WTC11 (cell line): ENCODE measurements around the gene ZNF177. TPM values are rescaled to one million over a fixed set of nuclear protein-coding genes. Genes with fewer than 3 reads are reported as not detected.
A peak's percentile ranks its signal among the peaks of the same experiment; 100 is the strongest.

Experiments
- ATAC-seq: fragments of 200-7000 bp; cut with Tn5 transposase; 2 replicates; pipeline ENCODE4 v1.10.0; 2021; ENCODE audit warnings: mild to moderate bottlenecking, moderate library complexity
- CTCF ChIA-PET: fragments of 300-600 bp; sonication (Branson Sonifier 250); formaldehyde crosslinking; loops from one replicate; lab custom pipeline; 2021; ENCODE audit warnings: antibody characterized with exemption; lab: Charles Lee
- POLR2A ChIA-PET: fragments of 350-600 bp; sonication (Branson Sonifier 250); formaldehyde crosslinking; loops from one replicate; lab custom pipeline; 2021; ENCODE audit warnings: antibody characterized with exemption; lab: Charles Lee
- DNase-seq: peaks from one replicate; pipeline ENCODE4 v3.0.0; 2021; ENCODE audit warnings: low spot score
- H3K27ac Mint-ChIP-seq: 2 replicates; pipeline ENCODE4 v1.8.0; 2021; ENCODE audit warnings: mixed read lengths
- H3K27me3 Mint-ChIP-seq: 2 replicates; pipeline ENCODE4 v1.8.0; 2021; ENCODE audit warnings: low read depth, mild to moderate bottlenecking, moderate library complexity, mixed read lengths
- H3K36me3 Mint-ChIP-seq: 2 replicates; pipeline ENCODE4 v1.8.0; 2021; ENCODE audit warnings: mixed read lengths
- H3K4me1 Mint-ChIP-seq: 2 replicates; pipeline ENCODE4 v1.8.0; 2022; ENCODE audit warnings: mixed read lengths
- H3K4me3 Mint-ChIP-seq: 2 replicates; pipeline ENCODE4 v1.8.0; 2021; ENCODE audit warnings: mild to moderate bottlenecking, moderate library complexity, mixed read lengths
- H3K9me3 Mint-ChIP-seq: 2 replicates; pipeline ENCODE4 v1.8.0; 2021; ENCODE audit warnings: mixed read lengths
- CTCF ChIP-seq: fragments of 200-600 bp; IDR thresholded peaks from 2 replicates; pipeline ENCODE4 v1.8.0; 2022; ENCODE audit warnings: antibody characterized with exemption
- ELF4 ChIP-seq: sonication (generic); formaldehyde crosslinking; IDR thresholded peaks from 2 replicates; pipeline ENCODE4 v1.8.1; 2022; ENCODE audit warnings: low read depth, mild to moderate bottlenecking, moderate library complexity, missing genetic modification reagents
- JAZF1 ChIP-seq: fragments of 250-450 bp; sonication (Bioruptor Pico); IDR thresholded peaks from 2 replicates; pipeline ENCODE4 v1.9.0; 2021; ENCODE audit warnings: moderate library complexity, mild to moderate bottlenecking, inconsistent platforms
- ZNF121 ChIP-seq: sonication (generic); formaldehyde crosslinking; IDR thresholded peaks from 2 replicates; pipeline ENCODE4 v1.8.0; 2023; ENCODE audit warnings: missing genetic modification reagents
- total RNA-seq: library from RNA; stranded (reverse); gene quantifications from 3 replicates; pipeline ENCODE4 v1.2.3, GENCODE V29; 2021

Gene ZNF177
- total RNA-seq, 1 experiment from 2014 or later: 4.0 TPM

- H3K27me3 Mint-ChIP-seq: no peaks in the 10 kb centered on the region; the same call in 1 of the 2 replicates
- no peak for TF ChIP-seq ELF4
- TF ChIP-seq ZNF121 (CRISPR knock-in tag): no peak
Measured at GRCh38 chr19:9430444-9430843, 67.6 kb downstream of the ZNF177 start.

DNA sequence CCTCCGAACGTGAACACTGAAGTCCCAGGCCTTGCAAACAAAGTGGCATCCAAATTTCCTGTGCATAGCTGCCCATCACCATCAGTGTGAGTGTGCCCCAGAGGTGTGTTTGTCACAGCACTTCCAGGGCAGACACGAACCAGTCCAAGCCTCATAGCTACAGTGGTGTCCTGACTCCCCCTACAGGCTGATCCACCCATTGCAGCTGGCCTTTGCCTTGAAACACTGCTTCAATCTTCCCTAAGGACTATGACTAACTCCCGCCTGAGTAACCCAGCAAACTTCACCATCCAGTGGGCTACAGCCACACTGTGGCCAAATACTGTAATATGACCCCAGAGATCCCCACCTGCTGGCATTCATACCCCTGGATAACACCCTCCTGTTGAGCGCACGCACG is 68.7 kb downstream of the ZNF177 start:
- ATAC-seq: peak; percentile 86
- Mint-ChIP-seq H3K36me3 (peaks cover 16% of the 10 kb centered on the region), H3K27me3 (no peaks in the 10 kb centered on the region; the same call in 1 of the 2 replicates), H3K4me3 (no peak overlapping the region), H3K4me1 (peaks cover 15% of the 10 kb centered on the region), H3K9me3 (no peaks in the 10 kb centered on the region), H3K27ac (peak overlapping the region; percentile 87; the same call in 1 of the 2 replicates)
- peak; percentile 87 for DNase-seq
- TF ChIP-seq JAZF1 (CRISPR knock-in tag) (no peak), CTCF (peak; percentile 84)
- CTCF ChIA-PET: interaction anchor here (0.6 to 1.9 kb wide), 9 partner anchors 9 to 296 kb away, joined by 3 to 11 read pairs (median 5); no protein-coding TSS in a partner anchor
- POLR2A ChIA-PET: no interaction called here

More at GRCh38 chr19:9430444-9430843, 67.6 kb downstream of the ZNF177 start:
- Mint-ChIP-seq H3K9me3 (no peaks in the 10 kb centered on the region), H3K27ac (no peak overlapping the region), H3K36me3 (peaks cover 16% of the 10 kb centered on the region), H3K4me1 (peaks cover 10% of the 10 kb centered on the region), H3K4me3 (no peak overlapping the region)
- CTCF ChIA-PET: interaction anchor here (1.6 to 1.9 kb wide), 3 partner anchors 14 to 225 kb away, joined by 4 to 11 read pairs (median 6); no protein-coding TSS in a partner anchor
- ATAC-seq (no peak), DNase-seq (no peak)
- POLR2A ChIA-PET: no interaction called here

Other genes starting within 250 kb of the ZNF177 start
- not detected in 3 replicates for gene OR7G1, start 247.2 kb upstream of the ZNF177 start, total RNA-seq
- gene OR7G3, start 236.1 kb upstream of the ZNF177 start, total RNA-seq: not detected in 3 replicates
- gene ZNF317, start 222.6 kb upstream of the ZNF177 start, total RNA-seq: 36.8 to 38.7 TPM (median 38.4 TPM) in 3 replicates
- not detected in 3 replicates for gene OR7D2, start 184.0 kb upstream of the ZNF177 start, total RNA-seq
- not detected in 3 replicates for gene OR7D4, start 143.4 kb upstream of the ZNF177 start, total RNA-seq
- not detected in 3 replicates for gene OR7E24, start 112.1 kb upstream of the ZNF177 start, total RNA-seq
- gene ZNF699, start 53.2 kb upstream of the ZNF177 start, total RNA-seq: 3.2 to 5.9 TPM (median 3.7 TPM) in 3 replicates
- 12.5 to 15.1 TPM (median 12.9 TPM) in 3 replicates for gene ZNF559, start 38.8 kb upstream of the ZNF177 start, total RNA-seq
- gene ZNF266, start 72.6 kb downstream of the ZNF177 start, total RNA-seq: 14.0 to 19.4 TPM (median 14.5 TPM) in 3 replicates
- 4.4 to 5.8 TPM (median 4.9 TPM) in 3 replicates for gene ZNF560, start 135.6 kb downstream of the ZNF177 start, total RNA-seq
- gene ZNF426, start 175.6 kb downstream of the ZNF177 start, total RNA-seq: 27.1 to 30.3 TPM (median 27.2 TPM) in 3 replicates
- 181 to 203 TPM (median 185 TPM) in 3 replicates for gene ZNF121, start 221.5 kb downstream of the ZNF177 start, total RNA-seq